H1 (cell line): ENCODE data around the gene TMEM269. TPM values are rescaled to one million over a fixed set of nuclear protein-coding genes. Genes with fewer than 3 reads are reported as not detected.

Experiments
- FOSL1 ChIP-seq: IDR thresholded peaks from 2 replicates; pipeline ENCODE4 v1.6.1; 2011; ENCODE audit warnings: mild to moderate bottlenecking, low read depth, low read length, moderate library complexity; ENCODE audit not compliant: insufficient read depth
- POLR2AphosphoS5 ChIP-seq: IDR thresholded peaks from 2 replicates; pipeline ENCODE4 v1.6.1; 2011; ENCODE audit warnings: low read depth, low read length
- RXRA ChIP-seq: IDR thresholded peaks from 2 replicates; pipeline ENCODE4 v1.6.1; 2011; ENCODE audit warnings: low read depth, mild to moderate bottlenecking, low read length, moderate library complexity; ENCODE audit not compliant: insufficient read depth
- polyA plus RNA-seq, 7 experiments: library from polyadenylated mRNA; depleted of rRNA in 3 of 7; stranded (reverse) in 5 of 7; unstranded in 2 of 7; fragments of >200 nt in 5 of 7; fragments of 200-250 nt in 2 of 7; gene quantifications; 1 replicate in 5 of 7; 2 replicates in 1 of 7; 4 replicates in 1 of 7; pipeline versions ENCODE4 v1.2.1 to v1.2.3, GENCODE V29; 2011 to 2013; ENCODE audit warnings: missing spikeins in 2 of 7, mixed read lengths in 2 of 7
- total RNA-seq: library from RNA; stranded (reverse); fragmentation: NEBNext Ultra II Directional; extraction: Animal tissue kit (Norgen Biotek cat#: 25700); gene quantifications from 2 replicates; pipeline ENCODE4 v1.2.1, GENCODE V29; 2021

The TMEM269 gene
- total and polyA plus RNA-seq, 2 of the 8 experiments (the other 6 are each of a cell fraction or from before 2014, with no cell fraction given): 0.14 to 0.35 TPM

DNA sequence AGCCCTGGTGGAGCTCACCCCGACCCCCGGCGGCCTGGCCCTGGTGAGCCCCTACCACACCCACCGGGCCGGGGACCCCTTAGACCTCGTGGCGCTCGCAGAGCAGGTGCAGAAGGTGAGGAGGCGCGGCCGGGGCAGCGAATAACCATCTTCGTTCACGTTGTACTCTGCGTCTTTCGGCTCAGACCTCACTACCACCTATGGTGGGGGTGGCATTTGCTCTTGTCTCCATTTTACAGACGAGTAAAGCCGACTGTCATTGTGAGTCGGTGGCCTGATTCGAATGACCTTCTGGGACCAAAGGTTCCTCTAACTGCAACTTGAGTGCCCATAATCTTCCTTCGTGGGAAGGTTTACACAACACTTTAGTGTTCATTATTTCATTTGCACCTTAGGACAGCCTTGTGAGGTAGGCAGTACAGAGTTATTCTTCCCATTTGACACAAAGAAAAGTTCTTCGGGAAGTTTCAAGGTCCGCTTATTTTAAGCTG is 17.2 kb upstream of the TMEM269 start (continued):
- TF ChIP-seq RXRA (no peak), FOSL1 (no peak), POLR2AphosphoS5 (0 out of 2 replicates have a peak, but pooled peaks have one; percentile 2)
